ENCODE data around the gene HPD.
A peak's percentile ranks its signal among the peaks of the same experiment; 100 is the strongest.
"Not testable (repeated sequence)": the region's sequence is repeated elsewhere in the genome, so short reads cannot be mapped to it uniquely, and the experiment has no call there.

HPD gene

DNA sequence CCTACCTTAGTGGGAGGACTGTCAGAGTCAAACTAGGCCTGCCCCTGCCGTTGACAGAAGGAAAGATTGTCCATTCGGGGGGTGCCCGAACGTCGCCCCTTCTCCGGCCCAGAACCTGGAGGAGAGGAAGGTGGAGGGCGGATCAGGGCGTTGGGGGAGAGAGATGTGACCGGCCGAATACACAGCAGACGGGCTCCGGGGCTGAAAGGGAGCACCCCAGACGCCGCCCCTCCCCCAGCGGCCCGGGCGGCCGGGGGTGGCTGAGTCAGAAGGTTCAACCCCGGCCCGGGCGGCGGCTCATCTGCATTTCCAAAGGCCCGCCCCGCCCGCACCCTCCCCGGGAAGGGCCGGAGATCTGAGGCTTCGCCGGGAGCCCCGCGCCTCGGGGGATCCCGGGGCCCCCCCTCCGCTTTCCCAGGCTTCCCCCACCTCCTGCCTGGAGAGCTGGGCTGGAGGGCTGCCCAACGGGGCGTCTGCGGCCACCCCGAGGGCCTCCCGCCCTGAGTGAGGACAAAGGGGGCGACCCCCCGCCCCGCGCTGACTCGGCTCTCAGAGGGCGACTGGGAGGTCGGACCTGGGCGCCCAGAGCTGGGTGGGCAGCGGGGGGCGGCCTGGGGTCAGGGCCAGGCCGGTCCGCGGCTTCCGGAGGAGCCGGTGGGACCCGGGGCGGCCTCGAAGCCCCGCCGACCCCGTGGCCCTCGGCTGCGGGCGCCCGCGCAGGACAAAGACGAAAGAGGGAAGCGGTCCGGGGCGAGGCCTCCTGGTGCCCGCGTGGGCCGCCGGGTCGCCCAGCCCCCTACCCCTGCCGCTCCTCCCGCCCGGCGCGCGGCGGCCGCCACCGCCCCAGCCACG, 58.6 kb downstream of the HPD start:
- DNase-seq (ENCODE audit: low spot score) = peak; percentile 69

GRCh38 chr12:121799156-121799841, 59.4 kb downstream of the HPD start:
- no peak for DNase-seq (ENCODE audit: low spot score)

GRCh38 chr12:121798787-121799155, 59.9 kb downstream of the HPD start:
- no peak for DNase-seq (ENCODE audit: low spot score)

DNA sequence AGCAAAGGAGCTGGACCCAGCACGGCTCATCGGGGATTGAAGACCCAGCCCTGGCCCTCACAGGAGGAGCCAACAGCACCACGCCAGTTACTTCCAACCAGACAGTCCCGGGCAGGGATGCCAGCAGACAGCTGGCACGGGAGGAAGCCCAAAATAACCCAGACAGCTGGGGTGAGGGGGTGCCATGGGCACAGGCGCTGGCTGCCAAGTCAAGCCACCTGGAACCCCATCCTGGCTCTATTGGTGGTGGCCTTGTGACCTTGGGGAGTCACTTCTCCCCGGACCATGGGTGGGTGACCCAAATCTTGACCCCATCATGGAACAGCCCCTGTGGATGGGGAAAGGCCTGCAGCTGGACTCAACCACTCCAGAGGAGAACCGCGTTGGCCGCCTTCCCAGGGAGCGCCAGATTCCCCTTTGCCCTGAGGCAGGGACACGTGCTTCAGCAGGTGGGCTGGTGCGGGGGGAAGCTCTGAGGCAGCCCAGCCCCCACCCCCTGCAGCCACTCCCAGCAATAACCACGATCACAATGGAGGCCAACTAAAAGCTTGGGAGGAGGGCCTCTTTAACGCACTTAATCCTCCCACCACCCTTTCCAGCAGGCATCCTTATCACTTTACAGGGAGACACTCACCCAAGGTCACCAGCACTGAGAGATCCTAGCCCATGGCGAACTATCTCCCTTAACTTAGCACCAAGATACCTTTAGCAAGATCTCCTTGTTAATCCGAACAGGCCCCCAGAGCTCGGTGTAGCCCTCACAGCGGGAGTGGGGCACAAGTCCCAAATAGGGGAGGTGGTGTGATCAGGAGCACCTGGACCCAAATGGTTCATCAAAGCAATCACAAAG, 60.5 kb downstream of the HPD start:
- no peak for DNase-seq (ENCODE audit: low spot score)

DNA sequence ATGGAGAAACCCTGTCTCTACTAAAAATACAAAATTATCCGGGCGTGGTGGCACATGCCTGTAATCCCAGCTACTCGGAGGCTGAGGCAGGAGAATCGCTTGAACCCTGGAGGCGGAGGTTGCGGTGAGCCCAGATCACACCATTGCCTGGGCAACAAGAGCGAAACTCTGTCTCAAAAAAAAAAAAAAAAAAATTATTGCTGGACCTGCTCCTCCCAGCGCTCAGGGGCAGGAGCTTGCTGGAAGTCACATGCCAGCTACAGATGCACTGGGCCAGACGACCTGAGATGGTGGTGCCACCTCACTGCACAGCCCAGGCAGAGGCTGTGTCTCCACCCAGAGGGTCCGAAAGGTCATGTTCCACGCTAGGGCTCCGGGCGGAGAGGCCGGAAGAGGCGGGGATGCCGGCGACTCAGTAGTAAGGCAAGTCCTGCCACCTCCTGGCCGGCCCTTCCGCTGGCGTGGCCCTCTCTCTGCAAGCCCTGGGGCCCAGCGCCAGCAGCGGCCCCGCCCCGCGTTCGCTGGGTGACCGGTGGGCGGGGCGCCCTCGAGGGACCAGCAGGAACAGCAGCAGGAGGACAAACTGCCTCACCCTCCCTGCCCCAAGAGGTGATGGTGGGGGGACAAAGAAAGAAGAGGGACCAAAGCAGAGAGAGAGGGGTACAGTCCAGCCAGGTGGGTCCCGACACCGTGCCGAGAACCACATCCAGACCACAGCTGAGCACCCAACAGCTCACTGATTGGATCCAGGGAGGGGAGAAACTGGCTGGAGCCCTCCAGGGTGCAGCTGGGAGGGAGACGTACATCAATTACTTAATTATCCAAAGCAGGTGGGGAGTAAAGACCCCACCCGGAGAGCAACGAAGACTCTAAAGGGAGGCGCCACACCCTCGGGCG, 61.6 kb downstream of the HPD start:
- peak; percentile 72 for DNase-seq (ENCODE audit: low spot score)

- DNase-seq (ENCODE audit: low spot score) = peak; percentile 74
These were observed 63.4 kb downstream of the HPD start for GRCh38 chr12:121795034-121795968.

DNA sequence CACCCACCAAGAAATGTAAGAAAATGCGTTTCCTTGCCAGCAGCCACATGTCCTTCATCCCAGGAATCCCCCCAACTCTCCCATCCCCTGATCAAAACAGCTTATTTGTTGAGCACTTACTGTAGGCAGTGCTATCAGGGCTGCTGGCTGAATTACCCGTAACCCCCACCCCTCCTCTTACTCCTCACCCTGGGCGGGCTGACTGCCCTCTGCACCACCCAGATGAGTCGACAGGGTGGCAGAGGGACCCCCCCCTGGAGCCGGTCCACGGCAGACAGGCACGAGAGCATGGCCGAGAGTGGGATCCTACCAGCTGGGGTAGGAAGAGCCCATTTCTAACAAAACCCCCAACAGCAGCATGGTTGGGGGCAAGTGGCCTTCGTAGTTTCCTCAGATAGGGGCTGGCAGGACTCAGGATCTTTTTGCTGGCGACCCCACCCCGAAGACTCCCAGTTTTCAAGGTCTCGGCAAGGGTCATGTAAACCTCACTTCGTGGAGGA, 64.1 kb downstream of the HPD start:
- no peak for DNase-seq (ENCODE audit: low spot score)

- DNase-seq (ENCODE audit: low spot score) = peak; percentile 86
These were observed 64.7 kb downstream of the HPD start for GRCh38 chr12:121793838-121794533.

GRCh38 chr12:121793440-121793837, 65.2 kb downstream of the HPD start, which contains the start of gene RHOF:
Gene RHOF (minus strand): TSS chr12:121793688. CDS start chr12:121793633, 55 bp downstream.
- DNase-seq (ENCODE audit: low spot score) = peak; percentile 81

DNA sequence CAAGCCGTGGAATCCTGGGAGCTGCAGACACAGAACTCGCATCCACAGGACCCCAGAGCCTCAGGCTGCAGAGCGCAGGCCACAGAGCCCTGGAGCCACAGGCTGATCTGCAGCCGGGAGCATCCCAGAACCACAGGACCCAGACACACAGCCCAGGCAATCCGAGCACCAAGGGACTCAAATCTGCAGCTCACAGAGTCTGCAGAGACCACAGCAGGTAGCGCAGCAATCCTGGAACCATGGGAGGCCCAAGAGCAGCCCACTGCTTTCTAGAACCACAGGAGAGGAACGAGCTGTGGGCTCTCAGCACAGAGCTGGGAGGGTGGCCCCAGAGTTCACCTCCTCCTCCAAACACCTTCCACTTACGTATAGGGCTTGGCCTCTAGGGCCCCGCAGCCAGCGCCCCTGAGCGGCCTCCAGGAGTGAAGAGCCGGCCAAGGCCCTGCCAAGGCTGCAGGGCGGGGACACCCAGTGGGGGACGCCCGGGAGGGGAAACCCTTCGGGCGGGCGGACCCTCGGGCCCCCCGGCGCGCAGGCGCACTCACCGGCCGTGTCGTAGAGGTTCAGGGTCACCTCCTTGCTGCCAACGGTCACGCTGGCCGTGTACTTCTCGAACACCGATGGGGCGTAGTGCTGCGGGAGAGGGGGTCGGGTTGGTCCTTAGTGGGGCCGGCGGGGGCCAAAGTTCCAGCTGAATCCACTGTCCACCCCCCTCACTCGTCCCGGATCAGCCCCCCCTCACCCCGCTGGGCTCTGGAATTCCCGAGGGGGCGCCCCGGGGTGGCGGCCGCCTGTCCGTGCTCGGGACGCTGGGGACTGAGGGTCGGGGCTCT, 65.8 kb downstream of the HPD start:
- no peak for DNase-seq (ENCODE audit: low spot score)

DNA sequence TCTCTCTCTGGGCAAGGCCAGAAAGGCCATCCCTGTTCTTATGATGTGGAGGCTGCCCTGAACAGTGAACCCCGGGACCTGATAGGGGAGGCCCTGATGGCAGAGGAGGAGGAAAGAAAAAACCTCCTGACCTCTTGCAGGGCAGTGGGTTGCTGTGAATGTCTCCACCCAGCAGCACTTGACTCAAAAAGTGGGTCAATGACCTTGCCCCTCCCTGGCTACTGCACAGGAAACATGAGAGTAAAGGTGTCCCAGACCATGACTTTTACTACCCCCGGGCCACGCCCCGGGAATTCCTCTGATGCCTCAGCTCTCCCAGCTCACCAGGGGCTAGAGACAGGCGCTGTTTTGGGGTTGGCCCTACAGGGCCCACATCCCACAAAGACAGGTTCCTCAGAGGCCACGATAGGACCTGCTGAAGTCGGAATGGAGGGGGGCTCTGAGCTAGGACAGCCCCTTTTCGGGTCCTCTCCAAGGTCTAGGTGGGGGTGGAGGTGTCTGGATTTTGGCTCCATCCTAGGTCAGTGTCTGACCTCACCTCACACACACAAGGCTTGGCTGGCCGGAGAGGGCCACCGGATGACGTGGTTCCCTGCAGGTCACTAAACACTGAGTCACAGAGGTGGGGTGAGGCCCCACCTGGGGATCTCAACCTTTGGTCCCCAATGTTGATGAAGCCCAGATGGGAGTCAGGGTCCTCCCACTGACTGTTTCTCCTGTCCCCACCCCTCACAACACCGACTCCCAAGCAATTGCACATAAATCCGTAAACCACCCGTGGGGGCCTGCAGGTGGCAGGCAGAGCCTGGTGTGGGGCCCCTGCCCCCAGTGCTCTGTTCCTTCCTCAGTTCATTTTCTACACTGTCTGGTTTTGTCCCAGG, 66.7 kb downstream of the HPD start:
- no peak for DNase-seq (ENCODE audit: low spot score)

DNA sequence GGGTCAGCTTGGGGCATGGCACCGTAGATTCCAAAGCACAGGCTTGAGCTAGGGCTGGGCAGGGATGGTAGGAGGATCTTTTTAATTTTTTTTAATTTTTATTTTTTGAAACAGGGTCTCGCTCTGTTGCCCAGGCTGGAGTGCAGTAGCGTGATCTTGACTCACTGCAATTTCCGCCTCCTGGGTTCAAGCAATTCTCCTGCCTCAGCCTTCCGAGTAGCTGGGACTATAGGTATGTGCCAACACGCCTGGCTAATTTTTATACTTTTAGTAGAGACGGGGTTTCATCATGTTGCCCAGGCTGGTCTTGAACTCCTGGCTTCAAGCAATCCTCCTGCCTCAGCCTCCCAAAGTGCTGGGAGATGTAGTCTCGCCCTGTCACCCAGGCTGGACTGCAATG, 67.9 kb downstream of the HPD start:
- not testable (repeated sequence) for DNase-seq (ENCODE audit: low spot score)

- no peak for DNase-seq (ENCODE audit: low spot score)
These were observed 68.6 kb downstream of the HPD start for GRCh38 chr12:121789800-121790728.

Data from iPS-NIHi11 (cell line).